Activated effector memory CD4-positive, alpha-beta T cell treated with Interleukin-2 at 50 U/mL for 16 hours (primary cell): ENCODE data around the gene BTF3.
"Not testable (repeated sequence)": the region's sequence is repeated elsewhere in the genome, so short reads cannot be mapped to it uniquely, and the experiment has no call there.

ENCODE experiments used
- DNase-seq: peaks from one replicate; pipeline ENCODE4 v3.0.0-alpha.2; 2020

The BTF3 gene

DNA sequence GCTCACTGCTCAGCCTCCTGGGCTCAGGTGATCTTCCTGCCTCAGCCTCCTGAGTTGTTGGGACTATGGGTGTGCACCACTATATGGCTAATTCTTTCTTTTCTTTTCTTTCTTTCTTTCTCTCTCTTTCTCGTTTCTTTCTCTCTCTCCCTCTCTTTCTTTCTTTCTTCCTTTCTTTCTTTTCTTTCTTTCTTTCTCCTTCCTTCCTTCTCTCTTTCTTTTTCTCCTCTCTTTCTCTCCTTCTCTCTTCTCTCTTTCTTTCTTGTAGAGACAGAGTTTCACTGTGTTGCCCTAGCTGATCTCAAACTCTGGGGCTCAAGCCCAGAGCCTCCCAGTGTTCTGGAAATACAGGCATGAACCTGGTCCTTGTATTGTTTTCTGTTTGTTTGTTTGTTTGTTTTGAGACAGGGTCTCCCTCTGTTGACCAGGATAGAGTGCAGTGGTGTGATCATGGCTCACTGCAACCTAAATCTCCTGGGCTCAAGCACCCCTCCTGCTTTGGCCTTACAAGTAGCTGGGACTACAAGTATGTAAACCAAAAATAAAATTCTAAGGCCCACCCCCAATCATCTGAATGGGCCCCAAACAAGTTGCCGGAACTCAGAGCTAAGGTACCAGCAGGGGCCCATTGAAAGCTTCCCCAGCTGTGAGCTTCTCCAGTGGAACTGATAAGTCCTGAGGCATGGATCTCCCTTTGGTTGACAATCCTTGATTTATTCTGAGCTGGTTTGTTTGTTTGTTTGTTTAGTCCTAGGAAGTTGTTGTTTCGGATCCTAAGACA is 11.9 kb upstream of the BTF3 start:
- DNase-seq, result no peak

DNA sequence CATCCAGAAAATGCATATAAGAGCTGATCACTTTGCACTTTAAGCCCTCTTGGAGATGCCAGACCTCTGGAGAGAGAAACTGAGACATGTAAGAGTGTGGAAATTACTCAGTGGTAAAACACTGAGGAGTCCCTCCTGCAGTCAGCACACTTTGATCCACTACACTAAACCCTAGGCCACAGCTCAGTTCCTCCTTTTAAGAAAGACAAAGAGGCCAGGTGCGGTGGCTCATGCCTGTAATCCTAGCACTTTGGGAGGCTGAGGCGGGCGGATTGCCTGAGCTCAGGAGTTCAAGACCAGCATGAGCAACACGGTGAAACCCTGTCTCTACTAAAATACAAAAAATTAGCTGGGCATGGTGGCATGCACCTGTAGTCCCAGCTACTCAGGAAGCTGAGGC is 11.0 kb upstream of the BTF3 start:
- DNase-seq, result not testable (repeated sequence)

DNA sequence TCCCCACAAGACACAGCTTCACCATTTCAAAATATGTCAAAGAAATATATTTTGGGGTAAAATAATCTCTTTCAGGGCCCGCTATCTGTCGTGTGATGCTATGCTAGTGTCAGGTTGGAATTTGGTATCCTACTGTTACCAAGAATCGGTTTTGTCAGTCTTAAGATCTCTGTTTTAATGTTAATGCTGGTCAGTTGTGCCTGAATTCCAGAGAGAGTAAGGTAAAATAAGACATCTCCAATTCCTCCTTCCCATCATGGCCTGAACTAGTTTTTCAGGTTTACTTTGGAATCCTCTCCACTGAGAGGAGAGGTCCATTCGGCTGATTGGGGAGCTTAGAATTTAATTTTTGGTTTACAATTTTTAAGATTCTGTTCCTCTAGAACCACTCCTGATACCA is 10.4 kb upstream of the BTF3 start:
- DNase-seq, result no peak

DNA sequence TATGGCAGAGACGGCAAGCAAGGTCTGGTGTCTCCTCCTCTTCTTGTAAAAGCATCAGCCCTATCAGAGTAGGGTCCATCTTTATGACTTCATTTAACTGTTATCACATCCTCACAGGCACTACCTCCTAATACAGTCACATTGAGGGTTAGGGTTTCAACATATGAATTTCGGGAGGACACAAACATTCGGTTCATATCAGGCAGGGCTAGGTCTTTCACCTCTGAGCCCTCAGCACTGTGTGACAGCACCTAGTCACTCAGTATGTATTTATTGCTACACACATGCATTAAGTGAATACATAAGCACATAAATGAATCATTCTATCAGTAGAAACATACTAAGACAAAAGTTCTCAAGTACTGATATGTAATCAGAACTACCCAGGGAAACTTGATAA is 9.4 kb upstream of the BTF3 start:
- DNase-seq, result no peak

DNA sequence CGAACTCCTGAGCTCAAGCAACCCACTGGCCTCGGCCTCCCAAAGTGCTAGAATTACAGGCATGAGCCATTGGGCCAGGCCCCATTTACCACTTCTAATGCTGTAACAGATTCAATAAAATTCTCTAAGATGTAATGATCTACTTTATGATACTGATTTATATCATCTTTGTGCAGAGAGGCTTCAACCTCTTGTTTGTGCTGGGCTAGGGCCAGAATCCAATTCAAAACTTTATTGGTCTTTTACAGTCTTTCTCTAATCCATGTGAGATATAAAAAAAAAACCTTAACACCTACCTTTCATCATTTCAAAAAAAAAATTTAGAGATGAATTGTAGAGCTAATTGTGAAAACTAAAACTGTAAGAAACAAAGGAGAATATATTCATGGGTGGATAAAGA is 8.2 kb upstream of the BTF3 start:
- DNase-seq, result no peak

DNA sequence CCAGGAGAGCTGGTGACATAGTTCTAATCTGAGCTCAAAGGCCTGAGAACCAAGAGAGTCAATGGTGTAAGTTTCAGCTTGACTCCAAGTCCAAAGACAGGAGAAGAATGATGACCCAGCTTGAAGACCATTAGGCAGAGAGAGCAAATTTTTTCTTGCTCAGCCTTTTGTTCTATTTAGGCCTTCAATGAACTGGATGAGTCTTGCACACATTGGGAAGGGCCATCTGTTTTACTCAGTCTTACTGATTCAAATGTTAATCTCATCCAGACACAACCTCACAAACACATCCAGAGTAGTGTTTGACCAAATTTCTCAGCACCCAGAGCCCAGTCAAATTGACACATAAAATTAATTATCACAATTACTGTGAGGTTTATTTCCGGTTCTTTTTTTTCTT is 7.1 kb upstream of the BTF3 start:
- DNase-seq, result no peak

DNA sequence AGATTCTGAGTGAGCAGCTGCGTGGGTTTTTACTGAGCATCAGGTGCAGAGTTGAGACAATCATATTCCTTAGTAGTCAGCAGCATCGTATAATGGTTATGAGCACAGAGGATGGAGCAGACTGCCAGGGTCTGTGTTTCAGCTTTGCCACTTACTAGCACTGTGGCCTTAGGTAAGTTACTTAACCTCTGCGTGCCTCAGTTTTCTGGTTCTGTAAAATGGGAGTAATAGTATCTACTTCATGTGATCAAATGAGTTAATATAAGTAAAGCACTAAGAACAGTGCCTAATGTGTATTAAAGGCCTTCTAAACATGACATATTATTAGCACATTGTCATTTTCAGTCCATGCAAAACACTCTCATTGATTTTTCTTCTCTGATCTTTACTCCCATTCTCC is 4.8 kb upstream of the BTF3 start:
- DNase-seq, result no peak

DNA sequence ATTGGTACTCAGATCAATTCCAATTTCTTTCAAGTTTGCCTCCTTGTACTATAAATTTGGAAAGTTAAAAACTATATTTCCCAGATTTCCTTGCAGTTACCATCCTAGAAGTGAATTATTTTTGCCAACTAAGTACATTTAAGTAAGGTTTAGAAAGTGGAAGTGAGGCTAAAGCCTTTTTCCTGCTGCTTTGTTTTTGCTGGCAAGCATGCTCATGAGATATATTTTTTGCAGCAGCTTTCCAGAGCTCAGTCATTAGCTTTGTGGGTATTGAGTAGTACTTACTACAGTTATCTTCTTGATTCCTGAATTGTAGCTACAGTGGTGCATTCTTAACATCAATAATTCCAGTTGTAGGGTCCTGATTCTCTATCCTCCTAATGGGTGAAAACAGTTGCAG is 3.5 kb upstream of the BTF3 start:
- no peak for DNase-seq

DNA sequence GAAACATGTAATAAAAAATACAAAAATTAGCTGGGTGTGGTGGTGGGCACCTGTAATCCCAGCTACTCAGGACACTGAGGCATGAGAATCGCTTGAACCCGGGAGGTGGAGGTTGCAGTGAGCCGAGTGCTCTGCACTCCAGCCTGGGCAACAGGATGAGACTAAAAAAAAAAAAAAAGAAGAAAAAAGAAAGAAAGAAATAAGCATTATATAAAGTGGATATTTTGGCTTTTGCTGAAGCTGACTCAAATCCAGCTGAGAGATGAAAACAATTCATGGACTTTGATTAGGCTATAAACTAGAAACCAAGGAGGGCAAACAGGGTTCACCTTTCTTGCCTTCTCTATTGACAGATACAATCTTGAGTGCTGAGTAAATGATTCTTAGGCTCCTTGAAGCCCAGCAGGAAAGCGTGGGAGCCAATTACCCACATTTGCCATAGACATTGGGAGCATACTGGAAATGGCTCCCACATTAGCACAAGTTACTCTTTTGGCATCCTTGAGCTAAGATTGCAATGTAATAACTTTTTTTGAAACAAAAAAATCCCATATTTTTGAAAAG is 2.4 kb upstream of the BTF3 start:
- no peak for DNase-seq

DNA sequence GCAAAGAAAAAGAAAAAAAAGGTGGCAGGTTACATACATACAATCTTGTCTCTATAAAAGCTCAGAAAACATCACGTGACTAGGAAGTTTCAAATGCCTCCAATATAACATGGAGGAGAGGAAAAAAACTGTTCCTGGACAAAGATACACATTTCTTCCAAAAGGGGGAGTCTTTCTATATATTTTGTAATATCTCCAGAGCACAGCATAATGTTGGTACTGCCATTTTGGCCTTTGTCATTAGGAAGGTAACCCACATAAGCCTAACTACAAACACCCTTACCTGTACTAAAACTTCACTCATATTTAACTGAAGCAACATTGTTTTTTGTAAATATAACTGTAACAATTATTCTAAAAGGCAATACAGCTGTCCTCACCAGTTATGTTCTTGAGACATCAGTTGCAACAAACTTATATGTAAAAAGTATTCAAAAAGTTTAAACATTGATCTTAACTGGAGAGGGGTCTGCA is 1.2 kb upstream of the BTF3 start:
- DNase-seq, result no peak

DNA sequence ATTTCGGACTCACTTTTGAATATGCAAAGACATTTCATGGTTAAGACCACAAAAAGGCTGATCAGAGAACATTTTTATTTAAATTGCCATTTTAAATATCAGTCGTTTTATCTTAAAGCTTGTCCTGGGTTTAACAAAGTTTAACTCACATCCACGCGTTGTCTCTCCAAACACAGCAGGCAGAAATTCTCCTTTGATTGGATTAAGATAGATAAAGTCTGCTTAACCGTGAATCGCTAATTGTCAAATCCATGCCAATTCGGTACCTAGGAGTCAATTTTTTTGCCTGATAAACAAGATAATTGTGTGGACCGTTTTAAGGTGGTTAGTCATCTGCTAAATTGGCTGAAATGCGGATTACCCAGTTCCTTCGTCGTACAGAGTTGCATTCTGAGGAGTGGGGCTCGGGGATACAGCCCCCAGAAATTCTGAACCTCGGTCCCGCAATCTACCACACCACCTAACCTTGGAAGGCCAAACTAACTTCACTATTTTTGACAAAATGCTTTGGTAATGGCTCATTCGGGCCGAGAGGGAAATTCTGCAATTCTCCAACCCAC is 665 bp upstream of the BTF3 start:
- DNase-seq, result no peak

DNA sequence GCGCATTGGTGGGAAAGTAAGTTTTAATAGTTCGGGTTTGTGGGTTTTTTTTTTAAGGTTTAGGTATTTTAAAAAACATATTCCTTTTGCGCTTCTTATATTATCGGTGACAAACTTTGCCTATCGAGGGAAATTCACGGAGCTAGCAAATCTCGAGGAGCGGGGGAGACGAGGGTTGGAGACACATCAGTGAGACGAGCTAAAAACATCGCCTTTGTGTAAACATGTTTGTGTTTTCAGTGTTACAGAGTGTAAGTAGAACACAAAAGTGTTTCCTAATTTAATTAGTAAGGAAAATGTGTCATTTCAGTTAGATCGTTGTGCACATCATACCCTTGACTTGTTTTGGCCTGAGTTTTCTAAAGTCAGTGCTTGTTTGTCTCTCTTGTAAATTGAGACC is 945 bp downstream of the BTF3 start:
- no peak for DNase-seq

DNA sequence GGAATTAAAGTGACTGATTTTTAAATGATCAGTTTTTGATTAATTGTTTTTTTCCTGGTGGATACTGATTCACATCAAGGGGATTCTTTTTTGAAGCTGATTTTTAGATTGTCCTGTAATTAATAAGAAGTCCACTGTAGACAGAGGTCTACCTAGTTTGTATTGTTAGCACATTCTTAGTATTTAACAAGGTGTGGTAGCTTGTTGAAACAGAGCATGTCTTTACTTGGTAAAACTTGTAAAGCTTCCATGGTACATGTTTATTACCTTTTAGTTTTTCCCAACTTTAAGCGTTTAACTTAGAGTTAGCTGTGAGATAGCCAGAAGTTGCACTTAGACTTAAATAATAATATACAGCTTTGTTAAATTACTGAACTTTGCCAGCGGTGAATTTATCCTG is 1.5 kb downstream of the BTF3 start:
- no peak for DNase-seq

DNA sequence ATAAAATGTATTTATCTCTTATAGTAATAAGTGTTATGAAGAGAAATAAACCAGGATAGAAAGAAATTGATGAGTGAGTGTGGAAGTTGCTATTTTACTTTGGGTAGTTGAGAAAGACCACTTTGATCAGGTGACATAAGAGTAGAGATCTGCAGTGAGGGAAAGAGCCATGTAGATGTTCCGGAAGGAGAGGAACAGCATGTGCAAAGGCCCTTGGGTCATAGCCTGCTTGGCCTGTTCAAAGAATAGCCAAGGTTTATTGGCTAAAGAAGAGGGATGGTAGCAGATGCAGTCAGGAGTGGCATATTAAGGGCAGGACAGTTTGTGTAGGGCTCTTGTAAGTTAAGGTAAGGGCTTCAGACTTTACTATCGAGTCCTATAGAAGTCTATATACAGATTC is 3.2 kb downstream of the BTF3 start:
- DNase-seq, result no peak

DNA sequence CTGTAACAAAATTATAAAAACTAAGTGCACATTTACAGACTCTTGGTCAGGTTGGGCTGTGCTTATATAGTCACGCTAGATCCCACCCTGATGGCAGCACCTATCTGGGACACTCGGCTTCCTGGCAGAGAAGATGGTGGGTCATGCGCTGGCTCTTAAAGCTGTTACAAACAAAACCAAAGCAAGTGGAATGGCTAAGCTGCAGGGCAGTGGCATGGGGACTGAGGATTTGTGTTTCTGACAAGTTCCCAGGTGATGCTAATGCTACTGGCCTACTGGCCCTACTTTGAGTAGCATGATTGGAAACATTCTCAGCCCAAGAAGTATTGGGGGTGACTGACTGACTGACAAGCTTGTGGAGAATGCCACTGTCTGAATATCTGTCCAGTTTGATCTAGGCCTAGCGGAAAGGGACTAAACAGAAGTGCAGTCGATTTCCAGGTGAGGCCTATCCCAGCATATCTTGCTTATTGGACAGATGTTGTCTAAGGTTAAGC is 8.3 kb downstream of the BTF3 start:
- no peak for DNase-seq

DNA sequence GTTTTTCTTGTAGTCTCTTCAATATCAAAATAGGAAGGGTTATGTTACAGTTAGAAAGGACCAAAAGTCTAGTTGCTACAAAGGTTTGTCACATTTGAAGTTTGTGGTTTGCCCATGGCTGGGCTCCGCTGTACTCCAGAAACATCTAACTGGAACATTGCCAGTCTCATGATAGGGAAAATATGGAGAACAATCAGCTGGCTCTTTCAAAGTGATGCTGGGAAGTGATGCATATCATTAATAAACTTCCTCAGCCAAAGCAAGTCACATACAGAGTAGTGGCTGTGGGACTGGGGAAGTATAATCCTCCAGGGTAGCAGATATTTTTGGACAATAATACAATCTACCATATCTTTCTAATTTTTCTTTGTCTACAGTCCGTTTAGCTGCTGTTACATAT is 8.8 kb downstream of the BTF3 start:
- DNase-seq, result no peak

DNA sequence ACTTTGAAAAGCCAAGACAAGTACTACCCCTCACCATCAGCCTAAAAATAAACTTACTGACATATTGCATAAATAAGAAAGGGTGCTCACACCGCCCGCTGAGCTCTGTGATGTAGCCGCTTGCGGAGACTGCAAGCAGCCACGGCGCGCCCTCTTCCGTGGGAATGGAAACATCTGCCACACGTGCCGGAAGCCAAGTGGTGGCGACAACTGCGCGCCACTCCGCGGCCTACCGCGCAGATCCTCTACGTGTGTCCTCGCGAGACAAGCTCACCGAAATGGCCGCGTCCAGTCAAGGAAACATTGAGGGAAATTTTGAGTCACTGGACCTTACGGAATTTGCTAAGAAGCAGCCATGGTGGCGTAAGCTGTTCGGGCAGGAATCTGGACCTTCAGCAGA is 10.3 kb downstream of the BTF3 start:
- DNase-seq, result not testable (repeated sequence)

DNA sequence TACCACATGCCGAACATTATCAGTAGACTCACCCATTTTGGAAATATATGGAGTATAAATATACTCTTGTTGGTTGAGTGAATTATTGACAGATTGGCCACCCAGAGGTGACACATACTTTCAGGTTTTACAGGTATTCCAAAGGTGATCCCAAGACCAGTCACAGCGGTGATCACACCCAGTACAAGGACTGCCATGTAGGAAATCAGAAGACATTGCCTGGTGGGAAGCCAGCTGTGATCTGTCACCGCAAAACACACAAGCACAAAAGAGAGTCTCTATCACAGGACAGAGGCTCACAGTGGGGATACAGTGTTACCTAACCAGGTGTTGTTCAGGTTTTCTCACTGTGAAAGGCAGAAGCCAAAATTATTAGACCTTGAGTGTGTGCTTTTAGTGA is 15.8 kb downstream of the BTF3 start:
- DNase-seq, result no peak

DNA sequence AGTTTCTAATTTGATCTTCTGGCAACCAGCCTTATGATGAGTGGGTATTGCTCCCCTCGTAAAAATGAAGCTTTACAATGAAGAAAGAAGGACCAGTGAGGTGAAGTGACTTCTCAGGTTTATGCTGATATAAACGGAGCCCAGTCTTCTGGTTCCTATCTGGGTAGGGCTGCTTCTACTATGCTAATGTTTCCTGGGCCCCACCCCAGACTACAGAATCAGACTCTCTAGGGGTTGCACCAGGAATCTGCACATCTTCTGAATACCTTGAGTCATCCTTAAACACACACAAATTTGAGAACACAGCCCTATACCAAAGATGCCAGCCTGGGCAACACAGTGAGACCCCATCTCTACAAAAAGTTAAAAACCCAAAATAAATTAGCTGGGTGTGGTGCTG is 16.2 kb downstream of the BTF3 start:
- DNase-seq, result no peak

DNA sequence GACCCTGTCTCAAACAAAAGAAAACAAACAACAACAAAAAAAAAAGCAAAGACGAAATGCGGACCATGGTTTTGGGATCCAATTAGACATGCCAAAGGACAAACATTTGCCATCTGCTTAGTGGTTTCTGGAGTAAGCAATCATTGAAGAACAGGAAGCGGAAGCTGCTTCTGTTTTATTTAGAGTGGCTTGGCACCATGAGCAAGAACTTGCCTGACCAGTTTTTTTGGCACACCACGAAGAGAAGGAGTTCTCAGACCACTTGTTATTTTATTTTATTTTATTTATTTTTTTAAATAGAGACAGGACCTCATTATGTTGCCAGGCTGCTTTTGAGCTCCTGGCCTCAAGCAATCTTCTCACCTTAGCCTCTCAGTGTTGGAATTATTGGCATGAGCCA is 17.0 kb downstream of the BTF3 start:
- no peak for DNase-seq

DNA sequence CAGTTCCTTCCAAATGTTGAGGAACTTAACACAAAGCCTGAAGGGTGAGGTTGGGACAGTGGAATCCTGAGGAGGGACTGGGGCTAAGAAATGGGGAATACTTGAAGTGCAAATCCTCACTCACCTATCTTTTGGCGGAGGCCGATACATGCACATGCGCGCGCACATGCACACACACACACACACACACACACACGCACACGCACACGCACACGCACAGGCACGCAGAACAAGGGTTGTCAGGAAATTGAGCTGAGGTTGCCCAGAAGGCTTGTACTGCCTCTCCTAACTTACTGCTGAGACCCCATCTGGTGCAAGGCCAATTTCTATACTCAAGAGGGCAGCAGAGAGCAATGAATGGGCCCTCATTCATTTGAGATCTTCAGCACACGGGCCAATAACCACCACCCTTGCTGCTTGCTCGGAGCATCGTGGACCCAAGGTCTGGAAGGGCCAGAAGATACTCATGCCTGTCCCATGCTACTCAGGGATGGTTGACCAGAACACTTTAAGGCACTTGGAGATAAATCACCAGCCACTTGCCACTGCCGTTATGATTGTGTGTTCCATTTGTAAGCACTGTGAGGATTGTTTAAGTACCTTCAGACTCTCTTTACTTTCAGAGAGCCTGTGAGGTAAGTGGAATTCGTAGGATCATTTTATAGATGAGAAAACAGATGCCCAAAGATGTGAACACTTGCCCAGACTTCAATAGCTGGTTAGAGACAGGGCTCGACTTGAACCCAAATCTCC is 21.5 kb downstream of the BTF3 start:
- DNase-seq, result peak; percentile 38

DNA sequence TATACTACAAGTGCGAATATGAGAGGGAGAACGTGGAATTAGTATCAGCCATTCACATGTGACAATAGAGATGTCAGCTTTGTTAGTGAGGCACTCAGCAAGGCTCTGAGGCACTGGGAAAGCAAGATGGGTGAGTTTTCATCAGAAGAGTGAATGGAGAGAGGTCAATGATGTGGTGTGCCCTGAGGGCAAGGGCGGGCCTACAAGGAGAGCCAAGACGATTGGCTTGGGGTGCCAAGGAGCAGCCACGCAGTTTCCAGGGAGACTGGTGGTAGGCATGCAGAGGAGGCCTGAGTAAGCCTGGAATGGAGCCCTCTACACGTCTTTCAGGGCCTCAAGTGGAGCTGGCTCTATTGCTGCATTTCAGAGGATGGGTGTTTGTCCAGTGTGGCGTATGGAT is 24.7 kb downstream of the BTF3 start:
- no peak for DNase-seq

DNA sequence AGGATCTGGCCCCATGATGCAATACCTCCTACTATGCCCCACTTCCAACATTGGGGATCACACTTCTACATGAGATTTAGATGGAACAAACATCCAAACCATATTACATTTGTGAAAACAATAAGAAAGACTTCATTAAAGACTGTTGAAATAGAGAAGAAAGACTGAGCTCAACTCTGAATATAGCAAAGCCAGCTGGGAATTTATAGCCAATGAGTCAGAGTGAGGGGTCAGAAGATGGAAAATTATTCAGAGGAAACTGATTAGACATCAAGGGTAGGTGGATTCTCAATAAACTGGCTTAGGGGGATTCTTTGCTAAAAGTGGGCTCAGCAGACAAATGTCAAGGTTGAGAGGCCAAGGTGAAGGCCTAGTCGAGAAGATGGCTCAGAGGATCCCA is 25.6 kb downstream of the BTF3 start:
- DNase-seq, result no peak
